ENCODE results near the gene SOSTDC1. TPM values are rescaled to one million over a fixed set of nuclear protein-coding genes. Genes with fewer than 3 reads are reported as not detected.

The SOSTDC1 gene
- total RNA-seq, result not detected in 2 replicates

GRCh38 chr7:16465469-16466361 lies at the start of gene SOSTDC1:
Gene SOSTDC1 (minus strand): TSS chr7:16465738. CDS start chr7:16465668, 70 bp downstream.

GRCh38 chr7:16421333-16422102 lies 44.0 kb downstream of the SOSTDC1 start, which contains the start of gene CRPPA:
Gene CRPPA (minus strand): TSS chr7:16421538. CDS start chr7:16421322, 216 bp downstream.

Small RNAs within 50 kb of the gene (small RNA-seq; reads per million reads assigned to genes)
- gene AC005014.3 (ENCODE audit: low replicate concordance), result not detected

Other genes with a start within 250 kb of the SOSTDC1 start
- gene CRPPA, start 44.2 kb downstream of the SOSTDC1 start, total RNA-seq, result 1.3 and 2.9 TPM in 2 replicates
- gene LRRC72, start 61.1 kb upstream of the SOSTDC1 start, total RNA-seq, result not detected in 2 replicates
- gene ANKMY2, start 180.0 kb upstream of the SOSTDC1 start, total RNA-seq, result 23.0 and 23.6 TPM in 2 replicates
- 82.5 and 86.8 TPM in 2 replicates for gene BZW2, start 180.4 kb upstream of the SOSTDC1 start, total RNA-seq

Measured in placental pericyte (primary cell).